H1 (cell line): ENCODE results near the gene TXLNA. TPM values are rescaled to one million over a fixed set of nuclear protein-coding genes. Genes with fewer than 3 reads are reported as not detected.

Source experiments
- CTCF ChIA-PET: fragments of 300-600 bp; sonication (Branson Sonifier 250); formaldehyde crosslinking; loops from one replicate; lab custom pipeline; 2021; ENCODE audit not compliant: partially characterized antibody; lab: Charles Lee
- POLR2A ChIA-PET: fragments of 300-600 bp; sonication (Branson Sonifier 250); formaldehyde crosslinking; loops from one replicate; lab custom pipeline; 2021; ENCODE audit warnings: inconsistent platforms; ENCODE audit not compliant: partially characterized antibody; lab: Charles Lee
- DNase-seq, 2 experiments: peaks; one replicate each; pipeline versions ENCODE4 v3.0.0 to v3.0.0-alpha.2; 2010 to 2022; ENCODE audit warnings: low spot score in 2 of 2, low read depth in 1 of 2, mixed read lengths in 1 of 2
- FAIRE-seq: peaks from 2 replicates; lab custom pipeline; 2011; peaks lifted over from hg19 to GRCh38; lab: Jason Lieb, UNC
- H2AFZ ChIP-seq: 2 replicates; pipeline ENCODE4 v1.8.1; 2012; ENCODE audit warnings: low read length, inconsistent platforms
- H2AK5ac ChIP-seq: 2 replicates; pipeline ENCODE4 v1.6.1; 2013; ENCODE audit warnings: low read depth, low read length
- H2BK120ac ChIP-seq: replicated peaks from 2 replicates; pipeline ENCODE3; 2013; ENCODE audit warnings: low read depth, low read length, inconsistent platforms
- H2BK12ac ChIP-seq: 2 replicates; pipeline ENCODE4 v1.6.1; 2013; ENCODE audit warnings: low read depth, low read length
- H2BK15ac ChIP-seq: 2 replicates; pipeline ENCODE4 v1.6.1; 2013; ENCODE audit warnings: low read length
- H2BK20ac ChIP-seq: 2 replicates; pipeline ENCODE4 v1.6.1; 2013; ENCODE audit warnings: low read length
- H2BK5ac ChIP-seq: 2 replicates; pipeline ENCODE4 v1.6.1; 2013; ENCODE audit warnings: low read depth, low read length
- H3K14ac ChIP-seq: 2 replicates; pipeline ENCODE4 v1.6.1; 2013; ENCODE audit warnings: inconsistent platforms; ENCODE audit not compliant: insufficient read length
- H3K18ac ChIP-seq: 2 replicates; pipeline ENCODE4 v1.6.1; 2013; ENCODE audit warnings: low read length; ENCODE audit errors: extremely low read depth
- H3K23ac ChIP-seq: 2 replicates; pipeline ENCODE4 v1.6.1; 2013; ENCODE audit warnings: inconsistent platforms; ENCODE audit not compliant: insufficient read length
- H3K23me2 ChIP-seq: 2 replicates; pipeline ENCODE4 v1.6.1; 2013; ENCODE audit warnings: low read depth, low read length
- H3K27ac ChIP-seq: 2 replicates; pipeline ENCODE4 v1.6.1; 2011; ENCODE audit warnings: low read depth, low read length, inconsistent platforms
- H3K27me3 ChIP-seq, 4 experiments: replicated peaks in 1 of 4; 1 replicate in 1 of 4; 2 replicates in 3 of 4; pipeline versions ENCODE4 v1.6.1 to v1.8.1; 2011 to 2013; ENCODE audit warnings: low read length in 3 of 4, mild to moderate bottlenecking in 3 of 4, inconsistent platforms in 2 of 4, mixed read lengths in 2 of 4, moderate library complexity in 1 of 4; ENCODE audit not compliant: control insufficient read depth in 3 of 4, insufficient read depth in 3 of 4; ENCODE audit errors: extremely low read depth in 1 of 4
- H3K36me3 ChIP-seq, 4 experiments: 2 replicates each; pipeline versions ENCODE4 v1.6.1 to v1.8.1; 2011 to 2013; ENCODE audit warnings: mild to moderate bottlenecking in 4 of 4, low read length in 3 of 4, moderate library complexity in 2 of 4, control low read depth in 1 of 4, inconsistent platforms in 1 of 4; ENCODE audit not compliant: insufficient read depth in 4 of 4, control insufficient read depth in 2 of 4
- H3K4ac ChIP-seq: replicated peaks from 2 replicates; pipeline ENCODE3; 2013; ENCODE audit warnings: low read length, low read depth, mixed read lengths, inconsistent platforms; ENCODE audit not compliant: insufficient read length
- H3K4me1 ChIP-seq, 4 experiments: replicated peaks in 1 of 4; 1 replicate in 1 of 4; 2 replicates in 3 of 4; pipeline versions ENCODE4 v1.6.1 to v1.8.1; 2011 to 2013; ENCODE audit warnings: low read length in 3 of 4, inconsistent platforms in 2 of 4, mixed read lengths in 1 of 4; ENCODE audit not compliant: insufficient read depth in 4 of 4, control insufficient read depth in 3 of 4
- H3K4me2 ChIP-seq, 2 experiments: 2 replicates each; pipeline versions ENCODE4 v1.6.1 to v1.8.1; 2011 to 2013; ENCODE audit warnings: low read depth in 2 of 2, low read length in 2 of 2, control low read depth in 1 of 2, inconsistent platforms in 1 of 2, mild to moderate bottlenecking in 1 of 2; ENCODE audit not compliant: insufficient read depth in 1 of 2
- H3K4me3 ChIP-seq, 4 experiments: fragments of 200-600, 300-600 bp in 1 of 4; sonication (generic), shearing (Covaris generic), sonication (Bioruptor Twin) in 1 of 4; 2 replicates each; pipeline versions ENCODE4 v1.5.1 to v1.8.1; 2011 to 2016; ENCODE audit warnings: low read length in 4 of 4, low read depth in 3 of 4, control low read depth in 2 of 4, inconsistent platforms in 2 of 4, mild to moderate bottlenecking in 2 of 4, mixed read lengths in 1 of 4, moderate library complexity in 1 of 4; ENCODE audit not compliant: insufficient read depth in 2 of 4; ENCODE audit errors: extremely low read depth in 1 of 4
- H3K56ac ChIP-seq: replicated peaks from 2 replicates; pipeline ENCODE3; 2013; ENCODE audit warnings: low read depth, mild to moderate bottlenecking, mixed read lengths, low read length, inconsistent platforms; ENCODE audit not compliant: insufficient read length
- H3K79me1 ChIP-seq: 2 replicates; pipeline ENCODE4 v1.6.1; 2013; ENCODE audit warnings: low read depth, low read length, control low read depth
- H3K79me2 ChIP-seq, 2 experiments: 2 replicates each; pipeline versions ENCODE4 v1.6.1 to v1.8.1; 2012 to 2013; ENCODE audit warnings: low read length in 2 of 2, mild to moderate bottlenecking in 2 of 2, inconsistent platforms in 1 of 2; ENCODE audit not compliant: insufficient read depth in 2 of 2, control insufficient read depth in 1 of 2
- H3K9ac ChIP-seq, 4 experiments: replicated peaks in 1 of 4; 1 replicate in 1 of 4; 2 replicates in 3 of 4; pipeline versions ENCODE4 v1.6.1 to v1.8.1; 2011 to 2013; ENCODE audit warnings: low read depth in 3 of 4, low read length in 3 of 4, control low read depth in 2 of 4, mild to moderate bottlenecking in 2 of 4, moderate library complexity in 2 of 4, inconsistent platforms in 1 of 4; ENCODE audit errors: extremely low read depth in 1 of 4
- H3K9me3 ChIP-seq, 2 experiments: 2 replicates each; pipeline versions ENCODE4 v1.6.1 to v1.8.1; 2012 to 2013; ENCODE audit warnings: mild to moderate bottlenecking in 2 of 2, moderate library complexity in 2 of 2, control low read depth in 1 of 2, inconsistent platforms in 1 of 2, low read depth in 1 of 2, low read length in 1 of 2, mixed read lengths in 1 of 2; ENCODE audit not compliant: insufficient read depth in 2 of 2
- H4K20me1 ChIP-seq, 2 experiments: replicated peaks in 1 of 2; 2 replicates each; pipeline versions ENCODE3 to v1.8.1; 2011 to 2013; ENCODE audit warnings: inconsistent platforms in 2 of 2, low read length in 2 of 2, mild to moderate bottlenecking in 1 of 2; ENCODE audit not compliant: insufficient read depth in 2 of 2, control insufficient read depth in 1 of 2
- H4K5ac ChIP-seq: 2 replicates; pipeline ENCODE4 v1.6.1; 2013; ENCODE audit warnings: low read length, low read depth, mixed read lengths, inconsistent platforms; ENCODE audit not compliant: insufficient read length
- H4K8ac ChIP-seq: 2 replicates; pipeline ENCODE4 v1.8.0; 2013; ENCODE audit warnings: mild to moderate bottlenecking, moderate library complexity, low read length, inconsistent platforms; ENCODE audit not compliant: insufficient read depth; ENCODE audit errors: extremely low read depth
- H4K91ac ChIP-seq: replicated peaks from 2 replicates; pipeline ENCODE3; 2013; ENCODE audit warnings: low read length, mixed read lengths, inconsistent platforms; ENCODE audit not compliant: insufficient read length
- CHD2 ChIP-seq: IDR thresholded peaks from 2 replicates; pipeline ENCODE4 v1.6.1; 2012; ENCODE audit warnings: low read length, improper control_type of control experiment
- CTBP2 ChIP-seq: IDR thresholded peaks from 2 replicates; pipeline ENCODE4 v1.7.0; 2011; ENCODE audit warnings: borderline replicate concordance, mild to moderate bottlenecking, moderate library complexity, mixed read lengths, low read length; ENCODE audit not compliant: insufficient read depth, insufficient read length
- GABPA ChIP-seq: IDR thresholded peaks from 2 replicates; pipeline ENCODE4 v1.6.1; 2011; ENCODE audit warnings: mild to moderate bottlenecking, low read length, moderate library complexity, borderline replicate concordance; ENCODE audit not compliant: insufficient read depth
- POLR2A ChIP-seq, 2 experiments: IDR thresholded peaks; 1 replicate in 1 of 2; 2 replicates in 1 of 2; pipeline ENCODE4 v1.6.1; 2011; ENCODE audit warnings: low read depth in 2 of 2, low read length in 2 of 2, mild to moderate bottlenecking in 2 of 2; ENCODE audit errors: control extremely low read depth in 1 of 2
- POU5F1 ChIP-seq: IDR thresholded peaks from 2 replicates; pipeline ENCODE4 v1.6.1; 2011; ENCODE audit warnings: low read depth, mild to moderate bottlenecking, low read length, moderate library complexity
- RFX5 ChIP-seq: IDR thresholded peaks from 2 replicates; pipeline ENCODE4 v1.6.1; 2011; ENCODE audit warnings: low read depth, low read length, improper control_type of control experiment, borderline replicate concordance
- RXRA ChIP-seq: IDR thresholded peaks from 2 replicates; pipeline ENCODE4 v1.6.1; 2011; ENCODE audit warnings: low read depth, mild to moderate bottlenecking, low read length, moderate library complexity; ENCODE audit not compliant: insufficient read depth
- SP2 ChIP-seq: IDR thresholded peaks from 2 replicates; pipeline ENCODE4 v1.6.1; 2012; ENCODE audit warnings: mild to moderate bottlenecking, low read length, inconsistent platforms
- TAF7 ChIP-seq: optimal IDR thresholded peaks from 2 replicates; pipeline ENCODE3; 2011; ENCODE audit warnings: low read depth, mild to moderate bottlenecking, inconsistent platforms, low read length, moderate library complexity, borderline replicate concordance
- YY1 ChIP-seq: IDR thresholded peaks from 2 replicates; pipeline ENCODE4 v1.6.1; 2011; ENCODE audit warnings: low read depth, mild to moderate bottlenecking, low read length
- WGBS, 2 experiments: shearing (Covaris generic) in 1 of 2; methylation state at CpG; one replicate each; pipeline versions ENCODE4 v1.1.6 to v1.1.7; 2013 to 2015; ENCODE audit warnings: low lambda C conversion rate in 2 of 2, mixed read lengths in 2 of 2, inconsistent platforms in 1 of 2, low coverage in 1 of 2, missing lambda C conversion rate in 1 of 2; ENCODE audit not compliant: insufficient replicate concordance in 2 of 2, insufficient coverage in 1 of 2, insufficient read length in 1 of 2; ENCODE audit errors: extremely low coverage in 1 of 2, missing lambda C conversion rate in 1 of 2; 5-methylcytosine and 5-hydroxymethylcytosine counted together
- polyA plus RNA-seq, 7 experiments: library from polyadenylated mRNA; depleted of rRNA in 3 of 7; stranded (reverse) in 5 of 7; unstranded in 2 of 7; fragments of >200 nt in 5 of 7; fragments of 200-250 nt in 2 of 7; gene quantifications; 1 replicate in 5 of 7; 2 replicates in 1 of 7; 4 replicates in 1 of 7; pipeline versions ENCODE4 v1.2.1 to v1.2.3, GENCODE V29; 2011 to 2013; ENCODE audit warnings: missing spikeins in 2 of 7, mixed read lengths in 2 of 7
- total RNA-seq: library from RNA; stranded (reverse); fragmentation: NEBNext Ultra II Directional; extraction: Animal tissue kit (Norgen Biotek cat#: 25700); gene quantifications from 2 replicates; pipeline ENCODE4 v1.2.1, GENCODE V29; 2021

TXLNA gene
- total and polyA plus RNA-seq, 2 of the 8 experiments (the other 6 are each of a cell fraction or from before 2014, with no cell fraction given), result 31.3 to 46.9 TPM

GRCh38 chr1:32199717-32200072 lies 20.2 kb downstream of the TXLNA start:
- H3K4ac ChIP-seq, result no peak overlapping the region
- peaks cover 3 to 5% of the 10 kb centered on the region in 2 experiments for H4K20me1 ChIP-seq
- H3K23ac ChIP-seq, result no peak overlapping the region
- H3K23me2 ChIP-seq, result peaks cover 9% of the 10 kb centered on the region; the same call in 1 of the 2 replicates
- H3K79me1 ChIP-seq, result 0 out of 2 replicates have a peak, but pooled peaks cover 3% of the 10 kb centered on the region
- H2BK12ac ChIP-seq, result peak overlapping the region; percentile 80; the same call in 1 of the 2 replicates
- no peak overlapping the region for H4K8ac ChIP-seq
- H3K27me3 ChIP-seq, result peaks cover 0 to 4% (median under 1%) of the 10 kb centered on the region in 4 experiments; a peak in 3 of 7 replicates
- H3K14ac ChIP-seq, result no peak overlapping the region
- TF ChIP-seq RFX5 (no peak), RXRA (no peak), CHD2 (no peak), POLR2A (IDR thresholded peaks at IDR 0.05; ENCODE audit: control extremely low read depth in 1 of 2, low read depth in 2 of 2, low read length in 2 of 2) (no peak), POU5F1 (no peak), TAF7 (no peak), YY1 (no peak), SP2 (no peak), CTBP2 (no peak), GABPA (no peak)
- ChIA-PET CTCF (interaction anchor here (0.8 to 4.2 kb wide), 5 partner anchors 12 to 49 kb away, joined by 3 to 25 read pairs (median 6); no protein-coding TSS in a partner anchor), POLR2A (interaction anchor here (0.5 to 21.3 kb wide), 21 partner anchors 9 to 172 kb away, joined by 3 to 332 read pairs (median 7); partner anchors contain the start of genes DCDC2B, FAM229A, HDAC1 and IQCC)
- H2BK120ac ChIP-seq, result no peak overlapping the region
- H3K36me3 ChIP-seq, result peaks cover 16 to 30% (median 22%) of the 10 kb centered on the region in 4 experiments; a peak in 7 of 8 replicates
- H2BK15ac ChIP-seq, result no peak overlapping the region
- H2AK5ac ChIP-seq, result no peak overlapping the region
- H3K4me1 ChIP-seq, result peaks cover 13 to 28% (median 18%) of the 10 kb centered on the region in 4 experiments
- 0 out of 7 replicates have a peak overlapping the region, but pooled peaks of 2 of the 4 experiments have one; percentile 6 to 14 for H3K9ac ChIP-seq
- DNase-seq, result peak in 1 of 2 experiments; percentile 58
- H2AFZ ChIP-seq, result no peak overlapping the region
- H3K18ac ChIP-seq, result peak overlapping the region; percentile 79; the same call in 1 of the 2 replicates
- WGBS, 2 experiments, result 36% methylated on average over 6 of the region's 6 CpGs; no CpG with 5 or more reads in 1 of the 2 experiments
- H3K79me2 ChIP-seq, result no peaks in the 10 kb centered on the region
- H3K4me3 ChIP-seq, result peak overlapping the region; percentile 47 to 67 (median 62); a peak in 6 of 8 replicates
- H3K9me3 ChIP-seq, result no peaks in the 10 kb centered on the region
- FAIRE-seq, result no peak
- no peak overlapping the region for H3K27ac ChIP-seq
- no peak overlapping the region for H4K91ac ChIP-seq
- no peak overlapping the region for H4K5ac ChIP-seq
- H3K56ac ChIP-seq, result no peak overlapping the region
- H2BK20ac ChIP-seq, result no peak overlapping the region
- H3K4me2 ChIP-seq, result peak overlapping the region; percentile 76 to 92
- H2BK5ac ChIP-seq, result peak overlapping the region; percentile 53
